Type B pancreatic cell (in vitro differentiated cells): ENCODE measurements around the gene CAMK1. TPM values are rescaled to one million over a fixed set of nuclear protein-coding genes. Genes with fewer than 3 reads are reported as not detected.

ENCODE experiments used
- DNase-seq: peaks from one replicate; pipeline ENCODE4 v3.0.0; 2021; ENCODE audit warnings: mixed read lengths; ENCODE audit not compliant: unreplicated experiment; ENCODE audit errors: extremely low spot score
- H3K27ac Mint-ChIP-seq: 2 replicates; pipeline ENCODE4 v1.8.0; 2021; ENCODE audit warnings: mild to moderate bottlenecking, mixed read lengths
- H3K27me3 Mint-ChIP-seq: 2 replicates; pipeline ENCODE4 v1.8.0; 2021; ENCODE audit warnings: mixed read lengths
- H3K36me3 Mint-ChIP-seq: 2 replicates; pipeline ENCODE4 v1.8.0; 2021; ENCODE audit warnings: mixed read lengths
- H3K4me1 Mint-ChIP-seq: one replicate; pipeline ENCODE4 v1.8.0; 2021; ENCODE audit warnings: mixed read lengths; ENCODE audit not compliant: unreplicated experiment
- H3K4me3 Mint-ChIP-seq: 2 replicates; pipeline ENCODE4 v1.8.0; 2021; ENCODE audit warnings: mild to moderate bottlenecking, mixed read lengths
- H3K9me3 Mint-ChIP-seq: 2 replicates; pipeline ENCODE4 v1.8.0; 2021; ENCODE audit warnings: mixed read lengths
- total RNA-seq: library from RNA; stranded (reverse); gene quantifications from 2 replicates; pipeline ENCODE4 v1.2.1, GENCODE V29; 2021; ENCODE audit warnings: low replicate concordance
- TF ChIP-seq, protein P1 (sequence below): fragments of 200-600 bp; sonication (generic); conservative IDR thresholded peaks from 2 replicates; pipeline ENCODE4 v1.5.0; 2021; ENCODE audit warnings: antibody characterized with exemption, mild to moderate bottlenecking

Gene CAMK1
- total RNA-seq, 1 donor from 2014 or later = 9.1 TPM

GRCh38 chr3:9729419-9729818, 40.3 kb downstream of the CAMK1 start:
- peaks cover 22% of the 10 kb centered on the region for H3K4me1 Mint-ChIP-seq
- peaks cover 28% of the 10 kb centered on the region for H3K27me3 Mint-ChIP-seq
- H3K27ac Mint-ChIP-seq = no peak overlapping the region
- TF ChIP-seq, protein P1, sequence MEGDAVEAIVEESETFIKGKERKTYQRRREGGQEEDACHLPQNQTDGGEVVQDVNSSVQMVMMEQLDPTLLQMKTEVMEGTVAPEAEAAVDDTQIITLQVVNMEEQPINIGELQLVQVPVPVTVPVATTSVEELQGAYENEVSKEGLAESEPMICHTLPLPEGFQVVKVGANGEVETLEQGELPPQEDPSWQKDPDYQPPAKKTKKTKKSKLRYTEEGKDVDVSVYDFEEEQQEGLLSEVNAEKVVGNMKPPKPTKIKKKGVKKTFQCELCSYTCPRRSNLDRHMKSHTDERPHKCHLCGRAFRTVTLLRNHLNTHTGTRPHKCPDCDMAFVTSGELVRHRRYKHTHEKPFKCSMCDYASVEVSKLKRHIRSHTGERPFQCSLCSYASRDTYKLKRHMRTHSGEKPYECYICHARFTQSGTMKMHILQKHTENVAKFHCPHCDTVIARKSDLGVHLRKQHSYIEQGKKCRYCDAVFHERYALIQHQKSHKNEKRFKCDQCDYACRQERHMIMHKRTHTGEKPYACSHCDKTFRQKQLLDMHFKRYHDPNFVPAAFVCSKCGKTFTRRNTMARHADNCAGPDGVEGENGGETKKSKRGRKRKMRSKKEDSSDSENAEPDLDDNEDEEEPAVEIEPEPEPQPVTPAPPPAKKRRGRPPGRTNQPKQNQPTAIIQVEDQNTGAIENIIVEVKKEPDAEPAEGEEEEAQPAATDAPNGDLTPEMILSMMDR = no peak
- H3K9me3 Mint-ChIP-seq = no peaks in the 10 kb centered on the region
- no peaks in the 10 kb centered on the region for H3K36me3 Mint-ChIP-seq
- H3K4me3 Mint-ChIP-seq = peak overlapping the region; percentile 72
- DNase-seq = no peak

DNA sequence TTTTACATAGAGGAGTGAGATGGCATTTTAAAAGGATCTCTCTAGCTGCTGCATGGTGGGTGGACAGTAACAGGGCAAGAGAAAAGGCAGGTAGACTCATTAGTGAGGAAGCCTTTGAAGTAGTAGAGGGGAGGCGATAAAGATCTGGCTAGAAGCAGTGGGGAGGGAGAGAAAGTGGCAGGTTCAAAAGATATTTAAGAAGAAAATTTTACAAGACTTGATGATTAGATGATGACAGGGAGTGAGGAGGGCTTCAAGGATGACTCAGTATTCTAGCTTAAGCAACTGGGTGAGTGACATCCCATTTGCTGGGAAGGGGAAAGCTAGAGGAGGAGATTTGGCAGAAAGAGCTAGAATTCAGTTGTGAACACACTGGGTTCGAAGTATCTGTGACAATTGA, 42.0 kb downstream of the CAMK1 start:
- Mint-ChIP-seq H3K27me3 (peaks cover 35% of the 10 kb centered on the region), H3K4me1 (peaks cover 12% of the 10 kb centered on the region), H3K9me3 (no peaks in the 10 kb centered on the region), H3K4me3 (no peak overlapping the region), H3K27ac (no peak overlapping the region), H3K36me3 (no peaks in the 10 kb centered on the region)
- TF ChIP-seq, protein P1 = no peak
- DNase-seq = no peak

DNA sequence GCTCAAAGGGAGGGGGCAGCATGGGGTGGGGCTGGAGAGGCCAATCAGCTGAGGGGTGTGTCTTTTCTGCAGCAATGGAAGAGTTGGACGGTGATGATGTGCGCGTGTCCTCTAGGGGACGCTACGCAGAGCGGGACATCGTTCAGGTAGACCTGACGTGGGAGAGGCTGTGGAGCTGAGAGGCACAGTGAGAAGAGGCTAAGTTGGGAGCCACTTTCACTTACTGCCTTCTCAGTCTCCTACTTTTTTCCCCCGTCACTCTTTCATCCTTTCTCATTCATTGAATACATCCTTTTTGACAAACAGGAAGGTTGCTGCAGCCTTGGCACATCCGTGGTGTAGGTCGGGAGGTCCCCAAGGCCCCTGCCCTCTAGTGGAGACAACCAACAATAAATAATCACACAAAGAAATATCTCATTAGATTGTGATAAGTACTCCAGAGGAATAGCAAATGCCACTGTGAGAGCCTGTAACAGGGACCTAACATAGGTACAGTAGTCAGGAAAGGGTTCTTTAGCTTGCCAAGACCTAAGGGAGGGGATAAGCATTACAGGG, 42.6 kb downstream of the CAMK1 start:
- peaks cover 41% of the 10 kb centered on the region for H3K27me3 Mint-ChIP-seq
- H3K9me3 Mint-ChIP-seq = no peaks in the 10 kb centered on the region
- no peaks in the 10 kb centered on the region for H3K36me3 Mint-ChIP-seq

DNA sequence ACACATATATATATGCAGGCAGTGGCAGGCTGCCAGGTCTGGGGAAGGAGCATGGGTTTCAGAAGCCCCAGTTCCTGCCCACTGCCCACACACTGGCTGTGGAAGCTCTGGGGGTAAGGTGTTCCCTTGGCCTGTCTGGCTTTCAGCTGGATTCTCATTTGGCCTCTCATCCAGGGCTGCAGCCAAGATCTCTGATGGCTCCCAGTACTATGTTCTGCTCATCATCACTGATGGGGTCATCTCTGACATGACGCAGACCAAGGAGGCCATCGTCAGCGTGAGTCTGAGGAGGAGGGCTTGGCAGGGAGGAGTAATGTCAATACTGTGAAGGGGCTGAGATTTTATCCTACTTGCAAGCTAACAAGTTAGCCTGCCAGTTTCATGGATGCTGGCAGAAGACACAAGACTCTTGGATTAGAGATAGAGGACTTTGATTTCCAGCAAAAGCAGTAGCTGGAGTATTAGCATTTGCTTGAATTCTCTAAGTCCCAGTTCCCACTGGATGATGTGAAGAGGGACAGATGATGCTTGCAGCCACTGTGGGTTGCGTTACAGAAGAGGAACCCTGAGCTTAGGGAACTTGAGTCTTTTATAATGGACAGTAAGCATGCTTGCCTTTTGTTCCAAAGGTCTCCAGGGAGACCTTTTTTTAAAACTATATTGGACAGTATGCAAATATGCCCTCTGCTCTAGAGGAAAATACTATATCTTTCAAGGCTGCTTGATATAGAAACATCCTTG, 43.8 kb downstream of the CAMK1 start:
- TF ChIP-seq, protein P1 = no peak
- no peaks in the 10 kb centered on the region for H3K36me3 Mint-ChIP-seq

More for the DNA sequence above, 42.6 kb downstream of the CAMK1 start:
- TF ChIP-seq, protein P1 = peak; percentile 60
- H3K4me1 Mint-ChIP-seq = peaks cover 6% of the 10 kb centered on the region
- no peak overlapping the region for H3K4me3 Mint-ChIP-seq
- no peak for DNase-seq
- no peak overlapping the region for H3K27ac Mint-ChIP-seq

DNA sequence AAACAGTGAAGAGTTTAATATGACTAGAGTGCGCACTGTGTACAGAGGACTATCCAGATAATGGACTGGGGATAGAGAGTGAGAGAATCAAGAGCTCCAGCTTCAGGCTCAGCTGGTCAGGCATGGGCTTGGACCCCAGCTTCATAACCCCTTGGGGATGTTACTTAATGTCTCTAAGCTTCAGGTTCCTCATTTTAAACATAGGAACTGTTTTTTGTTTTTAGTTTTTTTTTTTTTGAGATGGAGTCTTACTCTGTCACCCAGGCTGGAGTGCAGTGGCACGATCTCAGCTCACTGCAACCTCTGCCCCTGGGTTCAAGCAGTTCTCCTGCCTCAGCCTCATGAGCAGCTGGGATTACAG, 48.1 kb downstream of the CAMK1 start:
- H3K4me3 Mint-ChIP-seq = no peak overlapping the region
- TF ChIP-seq, protein P1 = no peak
- H3K9me3 Mint-ChIP-seq = no peaks in the 10 kb centered on the region
- H3K27me3 Mint-ChIP-seq = peaks cover 61% of the 10 kb centered on the region
- DNase-seq = no peak
- H3K36me3 Mint-ChIP-seq = no peaks in the 10 kb centered on the region
- no peak overlapping the region for H3K27ac Mint-ChIP-seq
- no peaks in the 10 kb centered on the region for H3K4me1 Mint-ChIP-seq

More for the DNA sequence above, 43.8 kb downstream of the CAMK1 start:
- Mint-ChIP-seq H3K27ac (no peak overlapping the region), H3K27me3 (peaks cover 49% of the 10 kb centered on the region), H3K4me1 (peaks cover 5% of the 10 kb centered on the region), H3K4me3 (no peak overlapping the region), H3K9me3 (no peaks in the 10 kb centered on the region)
- DNase-seq = no peak
